HL-60 (cell line): Measurements from ENCODE around the gene SP140L.

Source experiments
- DNase-seq, 2 experiments: peaks; one replicate each; pipeline ENCODE4 v3.0.0-alpha.2; 2010 to 2020; ENCODE audit warnings: low read depth in 1 of 2, low spot score in 1 of 2
- H3K27ac ChIP-seq: fragments of 250-450 bp; sonication (Bioruptor Pico); replicated peaks from 2 replicates; pipeline ENCODE4 v1.5.1; 2020; ENCODE audit warnings: mild to moderate bottlenecking, moderate library complexity
- H3K27me3 ChIP-seq: fragments of 250-450 bp; sonication (Bioruptor Pico); 2 replicates; pipeline ENCODE4 v1.5.1; 2021; ENCODE audit warnings: mild to moderate bottlenecking, moderate library complexity; ENCODE audit not compliant: insufficient read depth, poor library complexity, severe bottlenecking
- H3K4me3 ChIP-seq: replicated peaks from 2 replicates; pipeline ENCODE4 v1.5.1; 2011; ENCODE audit warnings: mild to moderate bottlenecking, control low read depth, low read length; ENCODE audit not compliant: insufficient read depth
- CTCF ChIP-seq: IDR thresholded peaks from one replicate; pipeline ENCODE4 v1.5.1; 2011; ENCODE audit warnings: low read length, control low read depth, inconsistent platforms; ENCODE audit not compliant: insufficient read depth
- GABPA ChIP-seq: IDR thresholded peaks from 2 replicates; pipeline ENCODE4 v1.6.1; 2012; ENCODE audit warnings: low read depth
- POLR2AphosphoS5 ChIP-seq: IDR thresholded peaks from 2 replicates; pipeline ENCODE4 v1.6.1; 2012; ENCODE audit warnings: low read depth
- REST ChIP-seq: IDR thresholded peaks from 2 replicates; pipeline ENCODE4 v1.6.1; 2012; ENCODE audit warnings: low read depth; ENCODE audit not compliant: insufficient replicate concordance
- SPI1 ChIP-seq: IDR thresholded peaks from 2 replicates; pipeline ENCODE4 v1.6.1; 2012; ENCODE audit warnings: low read depth, mild to moderate bottlenecking, borderline replicate concordance

Gene SP140L

GRCh38 chr2:230318190-230319121 lies 8.5 kb upstream of the SP140L start:
- peak in 1 of 2 experiments; percentile 56 for DNase-seq
- TF ChIP-seq REST (no peak), SPI1 (peak; percentile 98)
- H3K4me3 ChIP-seq = no peak overlapping the region
- H3K27ac ChIP-seq = peak overlapping the region; percentile 57
- no peaks in the 10 kb centered on the region for H3K27me3 ChIP-seq

GRCh38 chr2:230319211-230319862 lies 7.7 kb upstream of the SP140L start:
- H3K27me3 ChIP-seq = no peaks in the 10 kb centered on the region
- no peak overlapping the region for H3K4me3 ChIP-seq
- H3K27ac ChIP-seq = peak overlapping the region; percentile 57
- TF ChIP-seq GABPA (no peak), POLR2AphosphoS5 (no peak), SPI1 (no peak), CTCF (no peak), REST (no peak)
- DNase-seq = peak in 1 of 2 experiments; percentile 62

GRCh38 chr2:230321031-230321430 lies 6.0 kb upstream of the SP140L start:
- H3K27ac ChIP-seq = no peak overlapping the region
- no peak overlapping the region for H3K4me3 ChIP-seq
- DNase-seq = no peak
- no peaks in the 10 kb centered on the region for H3K27me3 ChIP-seq
- TF ChIP-seq REST = no peak
- no peak for TF ChIP-seq POLR2AphosphoS5
